Measurements from ENCODE around the gene CHCHD5.

- TF ChIP-seq CTCF (IDR thresholded peaks at IDR 0.05; ENCODE audit: low read depth, low read length, poor library complexity, severe bottlenecking) (no peak), EZH2phosphoT487 (IDR thresholded peaks at IDR 0.05; ENCODE audit: borderline replicate concordance, low read length) (no peak)
These were observed 29.9 kb downstream of the CHCHD5 start for GRCh38 chr2:112614201-112614840.

All from DOHH2 (cell line).